ENCODE data around the gene DPYSL3.

Gene DPYSL3

GRCh38 chr5:147432323-147432722, 77.5 kb downstream of the DPYSL3 start:
- no peaks in the 10 kb centered on the region for H3K36me3 ChIP-seq (ENCODE audit: insufficient read depth, low read length)
- H3K9ac ChIP-seq (ENCODE audit: low read depth, low read length): no peak overlapping the region
- H3K4me1 ChIP-seq (ENCODE audit: control insufficient read depth, insufficient read depth, low read length): peaks cover 6% of the 10 kb centered on the region
- no peak overlapping the region for H3K4me3 ChIP-seq (ENCODE audit: low read length)
- no peak overlapping the region for H3K4me2 ChIP-seq (ENCODE audit: low read length)
- H3K9me3 ChIP-seq (replicated peaks; ENCODE audit: low read length): no peaks in the 10 kb centered on the region
- no peaks in the 10 kb centered on the region for H3K27me3 ChIP-seq (ENCODE audit: control insufficient read depth, insufficient read depth, low read length)

- Histone ChIP-seq H3K4me3 (ENCODE audit: low read length) (no peak overlapping the region), H3K27me3 (ENCODE audit: control insufficient read depth, insufficient read depth, low read length) (no peaks in the 10 kb centered on the region), H3K9me3 (replicated peaks; ENCODE audit: low read length) (no peaks in the 10 kb centered on the region), H3K4me2 (ENCODE audit: low read length) (no peak overlapping the region), H3K9ac (ENCODE audit: low read depth, low read length) (no peak overlapping the region), H3K36me3 (ENCODE audit: insufficient read depth, low read length) (no peaks in the 10 kb centered on the region), H3K4me1 (ENCODE audit: control insufficient read depth, insufficient read depth, low read length) (peaks cover 8% of the 10 kb centered on the region)
Measured at GRCh38 chr5:147431586-147431985, 78.3 kb downstream of the DPYSL3 start.

- Histone ChIP-seq H3K4me3 (ENCODE audit: low read length) (no peak overlapping the region), H3K9me3 (replicated peaks; ENCODE audit: low read length) (no peaks in the 10 kb centered on the region), H3K9ac (ENCODE audit: low read depth, low read length) (no peak overlapping the region), H3K4me1 (ENCODE audit: control insufficient read depth, insufficient read depth, low read length) (peaks cover 8% of the 10 kb centered on the region), H3K27me3 (ENCODE audit: control insufficient read depth, insufficient read depth, low read length) (no peaks in the 10 kb centered on the region), H3K36me3 (ENCODE audit: insufficient read depth, low read length) (no peaks in the 10 kb centered on the region), H3K4me2 (ENCODE audit: low read length) (no peak overlapping the region)
Measured at GRCh38 chr5:147430628-147431027, 79.2 kb downstream of the DPYSL3 start.

- Histone ChIP-seq H3K4me2 (ENCODE audit: low read length) (no peak overlapping the region), H3K9me3 (replicated peaks; ENCODE audit: low read length) (no peaks in the 10 kb centered on the region), H3K4me3 (ENCODE audit: low read length) (no peak overlapping the region), H3K9ac (ENCODE audit: low read depth, low read length) (no peak overlapping the region), H3K4me1 (ENCODE audit: control insufficient read depth, insufficient read depth, low read length) (peaks cover 8% of the 10 kb centered on the region), H3K27me3 (ENCODE audit: control insufficient read depth, insufficient read depth, low read length) (no peaks in the 10 kb centered on the region), H3K36me3 (ENCODE audit: insufficient read depth, low read length) (no peaks in the 10 kb centered on the region)
Measured at GRCh38 chr5:147427521-147428401, 82.1 kb downstream of the DPYSL3 start.

GRCh38 chr5:147426640-147427327, 83.1 kb downstream of the DPYSL3 start:
- Histone ChIP-seq H3K9me3 (replicated peaks; ENCODE audit: low read length) (no peaks in the 10 kb centered on the region), H3K4me3 (ENCODE audit: low read length) (no peak overlapping the region), H3K4me1 (ENCODE audit: control insufficient read depth, insufficient read depth, low read length) (peaks cover 8% of the 10 kb centered on the region), H3K36me3 (ENCODE audit: insufficient read depth, low read length) (no peaks in the 10 kb centered on the region), H3K4me2 (ENCODE audit: low read length) (no peak overlapping the region), H3K27me3 (ENCODE audit: control insufficient read depth, insufficient read depth, low read length) (no peaks in the 10 kb centered on the region), H3K9ac (ENCODE audit: low read depth, low read length) (no peak overlapping the region)

GRCh38 chr5:147418613-147419012, 91.3 kb downstream of the DPYSL3 start:
- H3K9ac ChIP-seq (ENCODE audit: low read depth, low read length): no peak overlapping the region
- no peak overlapping the region for H3K4me3 ChIP-seq (ENCODE audit: low read length)
- no peaks in the 10 kb centered on the region for H3K36me3 ChIP-seq (ENCODE audit: insufficient read depth, low read length)
- peaks cover 9% of the 10 kb centered on the region for H3K4me1 ChIP-seq (ENCODE audit: control insufficient read depth, insufficient read depth, low read length)
- H3K27me3 ChIP-seq (ENCODE audit: control insufficient read depth, insufficient read depth, low read length): no peaks in the 10 kb centered on the region
- H3K9me3 ChIP-seq (replicated peaks; ENCODE audit: low read length): no peaks in the 10 kb centered on the region
- H3K4me2 ChIP-seq (ENCODE audit: low read length): no peak overlapping the region

- no peak overlapping the region for H3K4me3 ChIP-seq (ENCODE audit: low read length)
- H3K4me2 ChIP-seq (ENCODE audit: low read length): no peak overlapping the region
- peaks cover 1% of the 10 kb centered on the region for H3K36me3 ChIP-seq (ENCODE audit: insufficient read depth, low read length)
- H3K9me3 ChIP-seq (replicated peaks; ENCODE audit: low read length): no peaks in the 10 kb centered on the region
- peaks cover 9% of the 10 kb centered on the region for H3K4me1 ChIP-seq (ENCODE audit: control insufficient read depth, insufficient read depth, low read length)
- no peaks in the 10 kb centered on the region for H3K27me3 ChIP-seq (ENCODE audit: control insufficient read depth, insufficient read depth, low read length)
- no peak overlapping the region for H3K9ac ChIP-seq (ENCODE audit: low read depth, low read length)
Measured at GRCh38 chr5:147417135-147417813, 92.6 kb downstream of the DPYSL3 start.

- Histone ChIP-seq H3K4me2 (ENCODE audit: low read length) (no peak overlapping the region), H3K9ac (ENCODE audit: low read depth, low read length) (no peak overlapping the region), H3K4me1 (ENCODE audit: control insufficient read depth, insufficient read depth, low read length) (peaks cover 11% of the 10 kb centered on the region), H3K27me3 (ENCODE audit: control insufficient read depth, insufficient read depth, low read length) (no peaks in the 10 kb centered on the region), H3K36me3 (ENCODE audit: insufficient read depth, low read length) (peaks cover 3% of the 10 kb centered on the region), H3K4me3 (ENCODE audit: low read length) (no peak overlapping the region), H3K9me3 (replicated peaks; ENCODE audit: low read length) (no peaks in the 10 kb centered on the region)
Measured at GRCh38 chr5:147415651-147416050, 94.2 kb downstream of the DPYSL3 start.

GRCh38 chr5:147413266-147413665, 96.6 kb downstream of the DPYSL3 start:
- Histone ChIP-seq H3K9me3 (replicated peaks; ENCODE audit: low read length) (no peaks in the 10 kb centered on the region), H3K4me3 (ENCODE audit: low read length) (no peak overlapping the region), H3K4me1 (ENCODE audit: control insufficient read depth, insufficient read depth, low read length) (peaks cover 11% of the 10 kb centered on the region), H3K36me3 (ENCODE audit: insufficient read depth, low read length) (peaks cover 3% of the 10 kb centered on the region), H3K9ac (ENCODE audit: low read depth, low read length) (no peak overlapping the region), H3K4me2 (ENCODE audit: low read length) (no peak overlapping the region), H3K27me3 (ENCODE audit: control insufficient read depth, insufficient read depth, low read length) (no peaks in the 10 kb centered on the region)

- Histone ChIP-seq H3K9me3 (replicated peaks; ENCODE audit: low read length) (no peaks in the 10 kb centered on the region), H3K4me1 (ENCODE audit: control insufficient read depth, insufficient read depth, low read length) (peaks cover 10% of the 10 kb centered on the region), H3K4me3 (ENCODE audit: low read length) (no peak overlapping the region), H3K9ac (ENCODE audit: low read depth, low read length) (no peak overlapping the region), H3K4me2 (ENCODE audit: low read length) (no peak overlapping the region), H3K27me3 (ENCODE audit: control insufficient read depth, insufficient read depth, low read length) (no peaks in the 10 kb centered on the region), H3K36me3 (ENCODE audit: insufficient read depth, low read length) (peaks cover 3% of the 10 kb centered on the region)
Measured at GRCh38 chr5:147412561-147412960, 97.3 kb downstream of the DPYSL3 start.
